SK-N-MC (cell line): ENCODE results near the gene VKORC1L1.
"Not testable (repeated sequence)": the region's sequence is repeated elsewhere in the genome, so short reads cannot be mapped to it uniquely, and the experiment has no call there.

Experiments used
- DNase-seq: peaks from one replicate; pipeline ENCODE4 v3.0.0-alpha.2; 2011; ENCODE audit warnings: low read depth, low spot score
- H3K27ac ChIP-seq: fragments of 200-600 bp; sonication (generic); 2 replicates; pipeline ENCODE4 v1.5.1; 2016; ENCODE audit warnings: mixed run types
- H3K36me3 ChIP-seq: fragments of 200-600 bp; sonication (generic); 2 replicates; pipeline ENCODE4 v1.6.1; 2017; ENCODE audit warnings: antibody characterized with exemption, low read length, mixed read lengths; ENCODE audit not compliant: insufficient read depth
- H3K4me3 ChIP-seq: fragments of 200-600 bp; sonication (generic); 2 replicates; pipeline ENCODE4 v1.5.1; 2016
- H3K9ac ChIP-seq: fragments of 200-600 bp; sonication (generic); 2 replicates; pipeline ENCODE4 v1.8.0; 2017; ENCODE audit warnings: mixed run types, mixed read lengths; ENCODE audit not compliant: insufficient read length
- H3K9me3 ChIP-seq: fragments of 200-600 bp; sonication (generic); 2 replicates; pipeline ENCODE4 v1.6.1; 2017; ENCODE audit warnings: low read depth, mild to moderate bottlenecking, antibody characterized with exemption, low read length, moderate library complexity, mixed read lengths
- EZH2 ChIP-seq: fragments of 200-600 bp; sonication (generic); IDR thresholded peaks from one replicate; pipeline ENCODE4 v1.6.1; 2017; ENCODE audit warnings: antibody characterized with exemption
- FOXP2 ChIP-seq: optimal IDR thresholded peaks from 2 replicates; pipeline ENCODE3; 2011; ENCODE audit warnings: mild to moderate bottlenecking, moderate library complexity; ENCODE audit not compliant: insufficient read depth; ENCODE audit errors: extremely low read length, control extremely low read depth
- POLR2AphosphoS5 ChIP-seq: IDR thresholded peaks from 2 replicates; pipeline ENCODE4 v1.6.1; 2012; ENCODE audit warnings: mild to moderate bottlenecking, low read depth, low read length, borderline replicate concordance

VKORC1L1 gene

DNA sequence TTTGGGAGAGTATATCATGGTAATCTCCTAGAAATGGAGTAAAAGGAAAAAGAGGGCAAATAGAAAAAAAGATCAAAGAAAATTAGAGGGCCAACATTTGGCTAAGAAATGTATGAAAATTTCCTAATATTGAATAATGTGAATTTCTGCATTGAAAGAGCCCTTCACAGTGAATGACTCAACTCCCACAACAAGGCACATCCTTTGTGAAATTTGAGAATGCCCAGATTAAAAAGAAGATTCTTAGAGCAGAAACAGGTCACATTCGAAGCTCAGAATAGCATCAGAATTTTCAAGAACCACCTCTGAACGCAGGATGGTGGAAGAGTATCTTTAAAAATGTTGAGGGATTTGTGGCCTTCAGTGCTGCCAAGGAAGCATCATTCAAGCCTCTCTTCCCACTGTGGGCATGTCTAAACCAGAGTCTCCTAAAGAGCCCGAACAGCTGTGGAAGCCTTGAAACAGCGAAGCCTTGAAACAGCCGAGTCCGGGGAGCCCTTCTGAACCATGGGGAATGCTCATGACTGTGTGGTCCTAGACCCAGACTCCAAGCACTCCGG is 65.5 kb downstream of the VKORC1L1 start:
- no peak overlapping the region for H3K9ac ChIP-seq
- no peaks in the 10 kb centered on the region for H3K9me3 ChIP-seq
- H3K27ac ChIP-seq, result no peak overlapping the region
- H3K4me3 ChIP-seq, result no peak overlapping the region
- no peaks in the 10 kb centered on the region for H3K36me3 ChIP-seq
- DNase-seq, result no peak
- TF ChIP-seq FOXP2, result no peak
- no peak for TF ChIP-seq POLR2AphosphoS5
- no peak for TF ChIP-seq EZH2

DNA sequence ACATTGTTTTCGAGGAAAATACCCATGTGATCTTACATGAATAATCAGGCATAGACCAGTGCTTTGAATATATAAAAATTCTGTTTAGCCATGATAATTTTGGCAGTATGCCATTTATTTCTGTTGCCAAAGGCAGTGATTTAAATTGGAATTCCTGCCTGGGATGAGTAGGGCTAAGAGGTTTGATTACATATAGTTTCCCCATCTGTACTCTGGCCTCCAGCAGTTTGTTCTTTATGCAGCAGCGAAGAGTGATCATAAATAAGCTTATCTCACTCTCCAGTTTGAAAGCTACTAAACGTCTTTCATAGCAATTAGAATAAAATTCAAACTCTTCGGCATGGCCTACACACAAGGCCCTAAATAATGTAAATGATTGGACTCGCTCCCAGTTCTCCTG is 72.9 kb downstream of the VKORC1L1 start:
- not testable (repeated sequence) for H3K36me3 ChIP-seq, H3K9me3 ChIP-seq, H3K27ac ChIP-seq, H3K4me3 ChIP-seq, DNase-seq, H3K9ac ChIP-seq

DNA sequence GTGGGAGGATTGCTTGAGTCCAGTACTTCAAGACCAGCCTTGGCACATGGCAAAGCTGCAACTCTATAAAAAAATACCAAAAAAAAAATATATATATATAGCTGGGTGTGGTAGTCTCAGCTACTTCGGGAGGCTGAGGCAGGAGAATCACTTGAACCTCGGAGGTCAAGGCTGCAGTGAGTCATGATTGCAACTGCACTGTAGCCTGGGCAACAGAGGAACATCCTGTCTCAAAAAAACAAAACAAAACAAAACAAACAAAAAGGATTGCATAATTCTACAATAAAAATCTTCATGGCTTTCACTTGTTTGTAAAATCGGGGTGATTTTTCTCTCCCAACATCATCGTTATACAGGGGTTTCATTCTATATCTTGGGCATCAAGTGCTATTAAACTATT is 74.0 kb downstream of the VKORC1L1 start:
- no peak for DNase-seq
- TF ChIP-seq FOXP2, result no peak
- TF ChIP-seq POLR2AphosphoS5, result no peak
- no peak for TF ChIP-seq EZH2

DNA sequence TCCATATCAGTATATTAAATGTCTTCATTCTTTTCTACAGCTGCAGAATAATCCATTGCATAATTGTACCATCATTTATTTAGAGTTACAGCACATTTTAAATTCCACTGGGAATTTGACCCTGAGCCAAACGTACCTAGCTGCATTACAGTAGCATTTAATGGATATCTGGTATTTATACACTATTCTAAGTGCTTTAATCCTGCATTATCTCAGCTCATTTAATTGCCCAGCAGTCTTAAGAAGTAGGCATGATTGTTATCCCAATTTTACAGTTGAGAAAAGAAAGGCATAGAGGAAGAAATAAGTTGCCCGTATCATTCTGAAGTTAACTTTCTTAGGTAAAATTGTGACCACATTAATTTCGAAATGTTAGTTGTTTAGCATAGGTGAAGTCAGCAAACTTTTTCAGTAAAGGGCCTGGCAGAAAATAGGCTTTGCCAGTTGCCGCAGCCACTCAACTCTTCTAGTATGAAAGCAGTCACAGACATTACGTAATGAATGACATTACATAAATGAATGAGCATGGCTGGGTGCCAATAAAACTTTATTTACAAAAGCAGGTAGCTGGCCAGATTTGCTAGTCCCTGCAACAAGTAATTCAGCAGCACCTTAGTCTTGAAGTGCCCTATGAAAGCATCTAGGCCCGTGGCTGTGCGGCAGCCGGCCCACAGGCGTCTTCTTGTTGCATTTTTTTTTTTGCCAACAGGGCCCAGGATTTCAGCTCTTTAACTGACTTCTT is 79.1 kb downstream of the VKORC1L1 start:
- H3K36me3 ChIP-seq, result peaks cover 14% of the 10 kb centered on the region
- H3K9me3 ChIP-seq, result no peaks in the 10 kb centered on the region
- no peak overlapping the region for H3K9ac ChIP-seq
- no peak for DNase-seq
- TF ChIP-seq EZH2 (no peak), FOXP2 (no peak), POLR2AphosphoS5 (no peak)
- no peak overlapping the region for H3K27ac ChIP-seq
- H3K4me3 ChIP-seq, result no peak overlapping the region

More for the DNA sequence above, 74.0 kb downstream of the VKORC1L1 start:
- Histone ChIP-seq H3K9me3 (no peaks in the 10 kb centered on the region), H3K36me3 (no peaks in the 10 kb centered on the region; the same call in 1 of the 2 replicates), H3K27ac (no peak overlapping the region), H3K4me3 (no peak overlapping the region), H3K9ac (no peak overlapping the region)

DNA sequence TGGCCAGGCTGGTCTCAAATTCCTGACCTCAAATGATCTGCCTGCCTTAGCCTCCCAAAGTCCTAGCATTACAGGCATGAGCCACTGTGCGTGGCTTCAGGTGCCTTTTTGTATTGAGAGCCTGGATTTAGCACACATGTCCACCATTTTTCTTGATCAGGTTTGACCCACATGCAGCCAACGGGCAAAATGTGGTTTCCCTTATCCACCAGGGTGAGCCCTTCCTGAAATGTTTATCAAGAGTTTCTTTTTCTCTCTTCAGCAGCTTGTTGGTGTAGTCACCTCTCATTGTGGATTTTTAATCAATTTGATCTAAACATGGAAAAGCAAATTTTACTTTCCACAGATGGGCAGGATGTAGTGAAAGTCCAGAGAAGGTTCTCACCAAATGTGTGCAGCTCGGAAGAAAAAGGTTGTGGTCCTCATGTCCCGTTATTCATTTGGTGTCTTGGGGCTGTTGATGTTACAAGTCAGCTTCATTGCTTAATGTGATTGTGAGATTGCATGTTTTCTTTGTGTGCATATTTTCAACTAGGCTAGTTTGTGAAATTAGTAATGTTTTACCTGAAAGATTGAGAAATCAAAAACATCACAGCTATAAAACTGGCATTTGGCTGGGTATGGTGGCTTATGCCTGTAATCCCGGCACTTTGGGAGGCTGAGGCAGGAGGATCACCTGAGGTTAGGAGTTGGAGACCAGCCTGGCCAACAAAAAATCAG is 80.3 kb downstream of the VKORC1L1 start:
- Histone ChIP-seq H3K9me3 (no peaks in the 10 kb centered on the region), H3K9ac (no peak overlapping the region), H3K27ac (no peak overlapping the region), H3K4me3 (no peak overlapping the region), H3K36me3 (peaks cover 15% of the 10 kb centered on the region)
- no peak for DNase-seq
- TF ChIP-seq FOXP2, result no peak
- TF ChIP-seq POLR2AphosphoS5, result no peak
- TF ChIP-seq EZH2, result no peak

DNA sequence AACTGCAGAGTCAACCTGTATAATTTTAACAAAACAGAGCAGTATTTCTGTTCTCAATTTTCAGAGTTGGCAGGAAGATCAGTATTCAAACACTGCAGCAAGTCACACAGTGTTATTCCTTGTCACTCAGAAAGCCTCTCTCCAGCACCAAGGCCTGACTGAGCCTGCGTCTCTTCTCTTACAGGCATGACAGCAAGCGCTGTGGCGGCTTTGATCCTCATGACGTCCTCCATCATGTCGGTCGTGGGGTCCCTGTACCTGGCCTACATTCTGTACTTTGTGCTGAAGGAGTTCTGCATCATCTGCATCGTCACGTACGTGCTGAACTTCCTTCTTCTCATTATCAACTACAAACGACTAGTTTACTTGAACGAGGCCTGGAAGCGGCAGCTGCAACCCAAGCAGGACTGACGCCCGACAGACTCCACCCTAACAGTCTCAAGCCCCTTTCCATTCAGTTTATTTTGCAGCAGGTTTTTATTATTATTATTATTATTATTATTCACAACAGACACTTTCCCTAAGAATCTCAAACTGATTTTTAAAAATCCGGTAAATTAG is 81.1 kb downstream of the VKORC1L1 start:
- Histone ChIP-seq H3K9me3 (no peaks in the 10 kb centered on the region), H3K9ac (no peak overlapping the region), H3K27ac (no peak overlapping the region), H3K36me3 (peaks cover 23% of the 10 kb centered on the region), H3K4me3 (no peak overlapping the region)
- TF ChIP-seq EZH2 (no peak), FOXP2 (no peak), POLR2AphosphoS5 (no peak)
- no peak for DNase-seq

DNA sequence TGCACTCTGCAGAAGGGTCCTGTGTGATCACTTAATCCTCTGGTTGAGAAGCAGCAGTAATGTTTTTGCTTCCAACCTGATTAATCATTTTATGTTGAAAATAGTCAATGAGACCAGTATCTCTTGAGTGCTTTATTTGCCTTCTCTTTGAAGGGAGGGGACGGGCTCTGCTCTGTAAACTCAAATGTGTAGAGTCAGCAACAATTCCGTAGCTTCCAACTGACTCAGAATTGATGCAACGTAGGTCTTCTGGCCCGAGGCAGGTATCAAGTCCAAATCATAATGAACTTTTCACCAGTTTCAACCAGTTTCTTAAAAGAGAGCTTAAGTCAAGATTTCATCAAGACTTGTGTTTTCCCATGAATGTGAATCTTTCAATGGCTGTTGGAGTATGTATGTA is 82.8 kb downstream of the VKORC1L1 start:
- H3K9ac ChIP-seq, result no peak overlapping the region
- TF ChIP-seq EZH2 (no peak), FOXP2 (no peak), POLR2AphosphoS5 (no peak)
- DNase-seq, result no peak
- H3K4me3 ChIP-seq, result no peak overlapping the region
- H3K9me3 ChIP-seq, result no peaks in the 10 kb centered on the region
- H3K27ac ChIP-seq, result no peak overlapping the region
- peaks cover 40% of the 10 kb centered on the region for H3K36me3 ChIP-seq

DNA sequence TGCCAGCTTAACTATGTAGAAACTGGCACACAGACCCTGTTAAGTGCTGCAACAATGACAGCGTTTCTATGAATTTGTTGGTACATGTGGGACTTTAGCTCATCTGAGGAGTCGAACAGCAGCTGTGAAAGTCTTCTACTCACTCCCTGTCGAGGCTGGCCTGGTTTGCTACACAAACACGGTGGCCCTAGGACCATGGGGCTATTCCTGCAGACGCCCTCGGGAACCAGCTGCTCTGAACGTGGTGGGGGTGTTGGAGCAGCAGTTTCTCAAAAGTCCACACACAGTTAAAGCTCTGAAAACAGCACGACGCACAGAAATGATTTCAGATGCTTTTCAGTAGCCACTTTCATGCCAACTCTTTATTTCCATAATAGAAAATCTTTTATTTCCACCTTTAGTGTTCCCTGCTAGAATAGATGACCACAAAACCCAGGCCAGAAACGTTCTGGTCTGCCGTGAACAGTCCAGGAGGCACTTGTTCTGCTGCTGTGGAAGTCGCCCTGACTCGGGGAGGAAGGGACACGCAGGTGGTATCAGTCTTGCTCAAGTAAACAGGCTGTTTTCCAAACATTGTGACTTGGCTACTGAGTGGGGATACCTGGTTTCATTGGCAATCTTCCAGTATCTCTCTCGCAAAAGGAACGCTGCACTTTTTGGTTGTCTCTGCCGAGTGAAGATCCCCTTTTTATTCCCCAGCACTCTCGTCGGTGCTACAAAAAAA is 87.6 kb downstream of the VKORC1L1 start:
- no peaks in the 10 kb centered on the region for H3K9me3 ChIP-seq
- no peak overlapping the region for H3K9ac ChIP-seq
- peaks cover 69% of the 10 kb centered on the region for H3K36me3 ChIP-seq
- no peak overlapping the region for H3K27ac ChIP-seq
- no peak for DNase-seq
- H3K4me3 ChIP-seq, result no peak overlapping the region
- TF ChIP-seq FOXP2, result no peak
- TF ChIP-seq EZH2, result no peak
- TF ChIP-seq POLR2AphosphoS5, result no peak; the same call in 1 of the 2 replicates

DNA sequence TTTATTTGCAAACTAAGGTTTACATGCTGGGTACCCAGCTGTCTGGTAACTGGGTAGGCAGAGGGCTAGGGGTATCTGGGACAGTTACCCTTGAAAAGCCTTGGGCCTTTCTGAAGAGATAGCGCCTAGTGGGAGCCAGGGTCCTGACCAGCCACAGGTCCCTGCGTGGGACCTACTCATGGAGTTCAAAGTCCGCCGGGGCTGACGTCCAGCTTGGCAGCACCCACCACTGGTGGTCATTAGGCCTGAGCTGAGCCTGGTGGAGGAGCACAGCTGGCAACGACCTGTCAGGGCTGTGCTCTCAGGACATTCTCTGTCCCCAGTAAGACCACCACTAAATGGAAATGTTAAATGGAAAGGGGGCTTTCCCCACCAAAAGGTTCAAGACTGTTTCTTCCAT is 89.2 kb downstream of the VKORC1L1 start:
- H3K4me3 ChIP-seq, result no peak overlapping the region
- no peak overlapping the region for H3K9ac ChIP-seq

DNA sequence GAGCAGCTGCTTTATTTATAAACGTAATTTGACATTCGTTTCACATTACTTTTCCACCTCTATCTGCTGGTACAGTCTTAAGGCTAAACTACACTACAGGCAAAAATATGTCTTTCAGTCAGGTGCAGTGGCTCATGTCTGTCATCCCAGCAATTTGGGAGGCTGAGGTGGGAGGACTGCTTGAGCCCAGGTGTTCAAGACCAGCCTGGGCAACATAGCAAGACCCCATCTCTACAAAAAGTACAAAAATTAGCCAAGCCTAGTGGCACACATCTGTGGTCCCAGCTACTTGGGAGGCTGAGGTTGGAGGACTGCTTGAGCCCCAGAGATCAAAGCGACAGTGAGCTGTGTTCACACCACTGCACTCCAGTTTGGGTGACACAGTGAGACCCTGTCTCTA is 91.8 kb downstream of the VKORC1L1 start:
- H3K36me3 ChIP-seq, result peaks cover 91% of the 10 kb centered on the region
- DNase-seq, H3K4me3 ChIP-seq, H3K27ac ChIP-seq, H3K9ac ChIP-seq, H3K9me3 ChIP-seq: not testable (repeated sequence)

More for the DNA sequence above, 89.2 kb downstream of the VKORC1L1 start:
- Histone ChIP-seq H3K36me3 (peaks cover 81% of the 10 kb centered on the region), H3K27ac (no peak overlapping the region), H3K9me3 (no peaks in the 10 kb centered on the region)
- DNase-seq, result no peak
- TF ChIP-seq EZH2, result no peak
